GM23248 (cell line): Measurements from ENCODE around the gene PIGO. TPM values are rescaled to one million over a fixed set of nuclear protein-coding genes. Genes with fewer than 3 reads are reported as not detected.

ENCODE experiments used
- DNase-seq: peaks from one replicate; pipeline ENCODE4 v3.0.0-alpha.2; 2015
- H2AFZ ChIP-seq: fragments of 200-600 bp; sonication (generic); 2 replicates; pipeline ENCODE4 v1.6.1; 2016; ENCODE audit warnings: antibody characterized with exemption
- H3F3A ChIP-seq: fragments of 200-600 bp; sonication (generic); 2 replicates; pipeline ENCODE4 v1.6.1; 2016; ENCODE audit warnings: mild to moderate bottlenecking, antibody characterized with exemption, mixed run types; ENCODE audit not compliant: insufficient read depth
- H3K27ac ChIP-seq: fragments of 200-600 bp; sonication (generic); 2 replicates; pipeline ENCODE4 v1.5.1; 2016; ENCODE audit warnings: mild to moderate bottlenecking
- H3K27me3 ChIP-seq: fragments of 200-600 bp; sonication (generic); replicated peaks from 2 replicates; pipeline ENCODE4 v1.6.1; 2016; ENCODE audit warnings: mild to moderate bottlenecking; ENCODE audit not compliant: insufficient read depth
- H3K36me3 ChIP-seq: fragments of 200-600 bp; sonication (generic); 2 replicates; pipeline ENCODE4 v1.6.1; 2016; ENCODE audit warnings: low read depth, mild to moderate bottlenecking
- H3K4me1 ChIP-seq: fragments of 200-600 bp; sonication (generic); 2 replicates; pipeline ENCODE4 v1.6.1; 2016; ENCODE audit warnings: mild to moderate bottlenecking; ENCODE audit not compliant: insufficient read depth
- H3K4me2 ChIP-seq: fragments of 200-600 bp; sonication (generic); one replicate; pipeline ENCODE4 v1.6.1; 2016; ENCODE audit warnings: mild to moderate bottlenecking; ENCODE audit not compliant: unreplicated experiment
- H3K4me3 ChIP-seq: fragments of 200-600 bp; sonication (generic); 2 replicates; pipeline ENCODE4 v1.5.1; 2016; ENCODE audit warnings: mild to moderate bottlenecking
- H3K79me2 ChIP-seq: fragments of 200-600 bp; sonication (generic); 2 replicates; pipeline ENCODE4 v1.6.1; 2016; ENCODE audit warnings: mild to moderate bottlenecking; ENCODE audit not compliant: insufficient read depth
- H3K9ac ChIP-seq: fragments of 200-600 bp; sonication (generic); 2 replicates; pipeline ENCODE4 v1.6.1; 2016; ENCODE audit warnings: mild to moderate bottlenecking
- H3K9me2 ChIP-seq: fragments of 200-600 bp; sonication (generic); 2 replicates; pipeline ENCODE4 v1.6.1; 2016; ENCODE audit warnings: mixed run types, mild to moderate bottlenecking, moderate library complexity; ENCODE audit not compliant: insufficient read depth
- H3K9me3 ChIP-seq: fragments of 200-600 bp; sonication (generic); one replicate; pipeline ENCODE4 v1.6.1; 2017; ENCODE audit warnings: low read depth
- H4K20me1 ChIP-seq: fragments of 200-600 bp; sonication (generic); 2 replicates; pipeline ENCODE4 v1.6.0; 2016; ENCODE audit not compliant: insufficient read depth
- EZH2 ChIP-seq: fragments of 200-600 bp; sonication (generic); IDR thresholded peaks from 2 replicates; pipeline ENCODE4 v1.6.1; 2018; ENCODE audit warnings: antibody characterized with exemption, mild to moderate bottlenecking; ENCODE audit not compliant: insufficient read depth, poor library complexity, severe bottlenecking
- EZH2phosphoT487 ChIP-seq: fragments of 200-600 bp; sonication (generic); IDR thresholded peaks from 2 replicates; pipeline ENCODE4 v1.6.1; 2018; ENCODE audit warnings: antibody characterized with exemption, moderate library complexity, mild to moderate bottlenecking, low read depth; ENCODE audit not compliant: insufficient read depth
- WGBS, 2 experiments: methylation state at CpG; one replicate each; pipeline ENCODE4 v1.1.6; 2015 to 2017; ENCODE audit warnings: low lambda C conversion rate in 2 of 2, low coverage in 1 of 2; ENCODE audit errors: missing lambda C conversion rate in 2 of 2; 5-methylcytosine and 5-hydroxymethylcytosine counted together
- in situ Hi-C: fragments of 300-500 bp; cut with MboI; formaldehyde crosslinking; loops from 2 replicates; pipeline ENCODE4 v1.15.0; 2020
- polyA plus RNA-seq: library from polyadenylated mRNA; unstranded; fragments of >200 nt; fragmentation: Nextera tagmentation; extraction: Ambion mirVana; gene quantifications from 2 replicates; pipeline ENCODE4 v1.2.1, GENCODE V29; 2016
- total RNA-seq: library from RNA; depleted of rRNA; stranded (reverse); fragments of >200 nt; shearing (Covaris generic); gene quantifications from 2 replicates; pipeline ENCODE4 v1.2.3, GENCODE V29; 2014

Gene PIGO
- total and polyA plus RNA-seq, 2 experiments from 2014 or later, result 17.4 to 18.6 TPM

- no peaks in the 10 kb centered on the region for H3F3A ChIP-seq
- H3K27me3 ChIP-seq, result no peaks in the 10 kb centered on the region
- H3K4me1 ChIP-seq, result no peaks in the 10 kb centered on the region
- no peaks in the 10 kb centered on the region for H3K79me2 ChIP-seq
- no peak overlapping the region for H3K4me2 ChIP-seq
- H2AFZ ChIP-seq, result no peak overlapping the region
- H3K36me3 ChIP-seq, result no peaks in the 10 kb centered on the region
- H3K27ac ChIP-seq, result no peak overlapping the region
- H3K9me3 ChIP-seq, result no peaks in the 10 kb centered on the region
- TF ChIP-seq EZH2phosphoT487 (no peak), EZH2 (no peak)
- in situ Hi-C loops, result no loop called here
- no peaks in the 10 kb centered on the region for H4K20me1 ChIP-seq
- DNase-seq, result no peak
- no peaks in the 10 kb centered on the region for H3K9me2 ChIP-seq
- H3K9ac ChIP-seq, result no peak overlapping the region
- WGBS, 2 experiments, result 77 to 81% methylated on average over 7 of the region's 7 CpGs
- no peak overlapping the region for H3K4me3 ChIP-seq
Measured at GRCh38 chr9:35135988-35136387, 39.6 kb upstream of the PIGO start.

- Histone ChIP-seq H3K9me2 (no peaks in the 10 kb centered on the region), H3K4me1 (no peaks in the 10 kb centered on the region), H3F3A (no peaks in the 10 kb centered on the region), H3K4me2 (no peak overlapping the region), H3K4me3 (no peak overlapping the region), H3K9me3 (no peaks in the 10 kb centered on the region), H3K27ac (no peak overlapping the region), H3K27me3 (no peaks in the 10 kb centered on the region), H3K9ac (no peak overlapping the region), H3K36me3 (no peaks in the 10 kb centered on the region), H3K79me2 (no peaks in the 10 kb centered on the region), H4K20me1 (no peaks in the 10 kb centered on the region), H2AFZ (no peak overlapping the region)
- TF ChIP-seq EZH2 (no peak), EZH2phosphoT487 (no peak)
- WGBS, 2 experiments, result 54 to 64% methylated on average over 6 of the region's 6 CpGs
- no peak for DNase-seq
- in situ Hi-C loops, result no loop called here
Measured at GRCh38 chr9:35134920-35135319, 38.5 kb upstream of the PIGO start.

DNA sequence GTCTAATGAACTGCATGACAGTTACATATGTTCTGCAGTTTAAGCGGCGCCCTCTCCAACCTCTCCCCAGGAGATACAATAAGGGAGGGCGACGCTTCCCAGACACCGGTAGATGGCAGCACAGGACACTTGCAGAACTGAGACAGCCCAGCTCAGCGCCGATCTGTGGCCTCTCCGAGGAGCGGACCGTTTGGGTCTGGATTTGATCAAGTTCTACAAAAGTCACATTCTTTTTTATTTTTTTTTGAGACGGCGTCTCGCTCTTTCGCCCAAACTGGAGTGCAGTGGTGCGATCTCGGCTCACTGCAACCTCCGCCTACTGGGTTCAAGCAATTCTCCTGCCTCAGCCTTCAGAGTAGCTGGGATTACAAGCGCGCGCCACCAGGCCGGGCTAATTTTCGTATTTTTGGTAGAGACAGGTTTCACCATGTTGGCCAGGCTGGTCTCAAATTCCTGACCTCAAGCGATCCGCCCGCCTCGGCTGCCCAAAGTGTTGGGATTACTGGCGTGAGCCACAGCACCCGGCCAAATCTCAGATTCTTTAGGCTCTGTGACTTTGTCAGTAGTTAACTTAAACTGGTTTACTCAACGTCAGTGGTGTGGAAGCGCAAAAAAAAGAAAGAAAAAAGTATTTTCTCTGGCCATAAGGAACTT is 20.6 kb upstream of the PIGO start:
- H3K4me1 ChIP-seq, result peaks cover 28% of the 10 kb centered on the region
- H3K9ac ChIP-seq, result peak overlapping the region; percentile 90
- DNase-seq, result peak; percentile 98
- H2AFZ ChIP-seq, result peak overlapping the region; percentile 92
- H3K9me2 ChIP-seq, result no peaks in the 10 kb centered on the region
- H4K20me1 ChIP-seq, result no peaks in the 10 kb centered on the region
- peak overlapping the region; percentile 98 for H3K27ac ChIP-seq
- H3K36me3 ChIP-seq, result no peaks in the 10 kb centered on the region
- H3K79me2 ChIP-seq, result peaks cover 14% of the 10 kb centered on the region
- peak overlapping the region; percentile 77 for H3K4me3 ChIP-seq
- in situ Hi-C loops, result loop anchor here (10.0 kb wide), 1 partner anchor 438 kb away; no protein-coding TSS in a partner anchor
- H3F3A ChIP-seq, result peaks cover 43% of the 10 kb centered on the region
- H3K9me3 ChIP-seq, result no peaks in the 10 kb centered on the region
- TF ChIP-seq EZH2 (no peak), EZH2phosphoT487 (no peak)
- peak overlapping the region; percentile 92 for H3K4me2 ChIP-seq
- WGBS, 2 experiments, result 4% methylated on average over 30 of the region's 30 CpGs
- H3K27me3 ChIP-seq, result no peaks in the 10 kb centered on the region

DNA sequence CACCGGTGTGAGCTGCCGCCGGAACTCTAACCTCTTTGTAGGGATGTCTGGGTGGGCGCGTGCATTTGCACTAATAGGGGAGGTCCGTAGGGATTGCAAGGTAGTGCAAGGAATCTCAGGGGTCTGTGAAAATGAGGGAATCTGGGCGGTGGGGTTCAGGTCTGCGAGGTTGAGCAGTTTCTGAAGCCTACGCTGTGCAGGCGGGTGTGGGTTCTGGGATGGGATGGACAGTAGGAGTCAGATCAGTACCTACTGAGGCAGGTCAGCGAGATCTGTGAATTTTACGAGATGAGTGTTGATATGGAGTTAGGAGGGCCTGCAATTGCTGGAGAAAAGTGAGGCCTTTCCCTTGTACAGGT is 20.1 kb upstream of the PIGO start:
- Histone ChIP-seq H4K20me1 (no peaks in the 10 kb centered on the region), H3K4me1 (peaks cover 32% of the 10 kb centered on the region), H2AFZ (peak overlapping the region; percentile 92), H3K9ac (peak overlapping the region; percentile 90), H3K27ac (peak overlapping the region; percentile 98), H3K9me3 (no peaks in the 10 kb centered on the region), H3K79me2 (peaks cover 14% of the 10 kb centered on the region), H3K27me3 (no peaks in the 10 kb centered on the region), H3K4me3 (peak overlapping the region; percentile 77), H3K36me3 (no peaks in the 10 kb centered on the region), H3F3A (peaks cover 46% of the 10 kb centered on the region), H3K4me2 (peak overlapping the region; percentile 92), H3K9me2 (no peaks in the 10 kb centered on the region)
- no peak for DNase-seq
- TF ChIP-seq EZH2, result no peak
- no peak for TF ChIP-seq EZH2phosphoT487
- WGBS, 2 experiments, result 1 to 2% methylated on average over 12 of the region's 12 CpGs
- in situ Hi-C loops, result loop anchor here (10.0 kb wide), 1 partner anchor 438 kb away; no protein-coding TSS in a partner anchor
